Keratinocyte (primary cell): ENCODE results near the gene UBE2D3. TPM values are rescaled to one million over a fixed set of nuclear protein-coding genes. Genes with fewer than 3 reads are reported as not detected.

ENCODE experiments used
- DNase-seq: peaks from one replicate; pipeline ENCODE4 v3.0.0-alpha.2; 2011; ENCODE audit warnings: low read depth, missing footprints, low spot score
- FAIRE-seq: peaks from 2 replicates; lab custom pipeline; 2011; peaks lifted over from hg19 to GRCh38; lab: Jason Lieb, UNC
- H2AFZ ChIP-seq: 2 replicates; pipeline ENCODE4 v1.6.0; 2012; ENCODE audit warnings: low read length, control low read depth, inconsistent platforms; ENCODE audit not compliant: control insufficient read depth
- H3K27ac ChIP-seq: 2 replicates; pipeline ENCODE4 v1.5.1; 2011; ENCODE audit warnings: low read length; ENCODE audit not compliant: control insufficient read depth, insufficient read depth
- H3K27me3 ChIP-seq: 3 replicates; pipeline ENCODE4 v1.6.0; 2011; ENCODE audit warnings: low read length; ENCODE audit not compliant: control insufficient read depth, insufficient read depth; ENCODE audit errors: extremely low read depth
- H3K36me3 ChIP-seq, 2 experiments: 2 replicates in 1 of 2; 3 replicates in 1 of 2; pipeline ENCODE4 v1.5.1; 2011; ENCODE audit warnings: low read length in 2 of 2, mild to moderate bottlenecking in 1 of 2; ENCODE audit not compliant: control insufficient read depth in 2 of 2, insufficient read depth in 2 of 2; ENCODE audit errors: extremely low read depth in 1 of 2
- H3K4me1 ChIP-seq: 3 replicates; pipeline ENCODE4 v1.5.1; 2011; ENCODE audit warnings: low read length; ENCODE audit not compliant: control insufficient read depth, insufficient read depth; ENCODE audit errors: extremely low read depth
- H3K4me2 ChIP-seq: 3 replicates; pipeline ENCODE4 v1.6.0; 2011; ENCODE audit warnings: low read depth, low read length; ENCODE audit not compliant: control insufficient read depth, insufficient read depth; ENCODE audit errors: extremely low read depth
- H3K4me3 ChIP-seq, 3 experiments: fragments of 200-600 bp in 1 of 3; sonication (generic) in 1 of 3; 2 replicates in 2 of 3; 3 replicates in 1 of 3; pipeline ENCODE4 v1.5.1; 2011 to 2016; ENCODE audit warnings: low read length in 3 of 3, mild to moderate bottlenecking in 3 of 3, control low read depth in 2 of 3, inconsistent platforms in 1 of 3, low read depth in 1 of 3, mixed read lengths in 1 of 3, mixed run types in 1 of 3, moderate library complexity in 1 of 3; ENCODE audit not compliant: control insufficient read depth in 2 of 3, insufficient read depth in 2 of 3; ENCODE audit errors: extremely low read depth in 1 of 3
- H3K79me2 ChIP-seq: 2 replicates; pipeline ENCODE4 v1.6.0; 2012; ENCODE audit warnings: low read length; ENCODE audit not compliant: control insufficient read depth, insufficient read depth
- H3K9ac ChIP-seq: 3 replicates; pipeline ENCODE4 v1.6.0; 2011; ENCODE audit warnings: low read length; ENCODE audit not compliant: control insufficient read depth, insufficient read depth; ENCODE audit errors: extremely low read depth
- H3K9me1 ChIP-seq: 3 replicates; pipeline ENCODE4 v1.6.0; 2011; ENCODE audit warnings: low read length; ENCODE audit not compliant: control insufficient read depth, insufficient read depth; ENCODE audit errors: extremely low read depth
- H3K9me3 ChIP-seq: 2 replicates; pipeline ENCODE4 v1.5.1; 2012; ENCODE audit warnings: low read depth, low read length; ENCODE audit not compliant: control insufficient read depth
- H4K20me1 ChIP-seq: 3 replicates; pipeline ENCODE4 v1.6.0; 2011; ENCODE audit warnings: low read length; ENCODE audit not compliant: control insufficient read depth, insufficient read depth; ENCODE audit errors: extremely low read depth
- EZH2 ChIP-seq: IDR thresholded peaks from one replicate; pipeline ENCODE4 v1.6.1; 2012; ENCODE audit warnings: inconsistent platforms, mild to moderate bottlenecking, low read length, moderate library complexity
- dilution Hi-C: fragments of 300-500 bp; cut with MboI; formaldehyde crosslinking; loops from one replicate; pipeline ENCODE4 v1.7.0; 2020; ENCODE audit warnings: low sequenced_read_pairs; ENCODE audit not compliant: extremely low pct_ligation_motif_present
- polyA plus RNA-seq, 5 experiments: library from polyadenylated mRNA; depleted of rRNA in 3 of 5; stranded (reverse) in 3 of 5; stranded (forward) in 1 of 5; unstranded in 1 of 5; fragments of >200 nt; gene quantifications; 1 replicate in 1 of 5; 2 replicates in 3 of 5; 3 replicates in 1 of 5; pipeline versions ENCODE4 v1.2.1 to v1.2.3, GENCODE V29; 2011 to 2012; ENCODE audit warnings: missing spikeins in 2 of 5, low read depth in 1 of 5, low replicate concordance in 1 of 5
- TF ChIP-seq, protein P1 (sequence below), 3 experiments: IDR thresholded peaks in 1 of 3; conservative IDR thresholded peaks in 1 of 3; optimal IDR thresholded peaks in 1 of 3; 2 replicates in 2 of 3; 3 replicates in 1 of 3; pipeline versions ENCODE3 to v1.5.1; 2011; ENCODE audit warnings: low read length in 3 of 3, mild to moderate bottlenecking in 3 of 3, moderate library complexity in 2 of 3, control low read depth in 1 of 3, inconsistent platforms in 1 of 3; ENCODE audit not compliant: insufficient read depth in 2 of 3; ENCODE audit errors: extremely low read depth in 1 of 3

The UBE2D3 gene
- polyA plus RNA-seq, 1 donor (not counting 4 experiments of a cell fraction or from before 2014, with no cell fraction given), result 567 TPM

DNA sequence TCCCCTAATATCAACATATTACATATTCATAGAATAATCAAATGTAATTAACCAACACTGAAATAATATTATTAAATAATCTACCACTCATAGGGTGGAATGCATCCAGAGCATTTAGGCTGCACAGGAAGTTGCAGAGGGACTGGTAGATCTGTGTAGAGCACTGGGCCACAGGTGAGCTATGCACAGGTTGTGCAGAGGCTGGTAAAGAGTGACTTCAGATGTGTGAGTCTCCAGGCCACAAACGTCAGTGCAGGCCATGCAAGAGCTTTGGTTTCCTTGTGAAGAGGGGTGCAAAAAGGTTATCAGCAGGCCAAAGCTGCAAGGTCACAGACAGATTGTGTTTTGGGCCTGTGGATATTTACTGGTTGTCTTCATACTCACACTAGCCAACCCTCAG is 41.1 kb downstream of the UBE2D3 start:
- H3K27ac ChIP-seq, result no peak overlapping the region
- no peaks in the 10 kb centered on the region for H3K27me3 ChIP-seq
- no peak overlapping the region for H3K4me2 ChIP-seq
- TF ChIP-seq, protein P1, sequence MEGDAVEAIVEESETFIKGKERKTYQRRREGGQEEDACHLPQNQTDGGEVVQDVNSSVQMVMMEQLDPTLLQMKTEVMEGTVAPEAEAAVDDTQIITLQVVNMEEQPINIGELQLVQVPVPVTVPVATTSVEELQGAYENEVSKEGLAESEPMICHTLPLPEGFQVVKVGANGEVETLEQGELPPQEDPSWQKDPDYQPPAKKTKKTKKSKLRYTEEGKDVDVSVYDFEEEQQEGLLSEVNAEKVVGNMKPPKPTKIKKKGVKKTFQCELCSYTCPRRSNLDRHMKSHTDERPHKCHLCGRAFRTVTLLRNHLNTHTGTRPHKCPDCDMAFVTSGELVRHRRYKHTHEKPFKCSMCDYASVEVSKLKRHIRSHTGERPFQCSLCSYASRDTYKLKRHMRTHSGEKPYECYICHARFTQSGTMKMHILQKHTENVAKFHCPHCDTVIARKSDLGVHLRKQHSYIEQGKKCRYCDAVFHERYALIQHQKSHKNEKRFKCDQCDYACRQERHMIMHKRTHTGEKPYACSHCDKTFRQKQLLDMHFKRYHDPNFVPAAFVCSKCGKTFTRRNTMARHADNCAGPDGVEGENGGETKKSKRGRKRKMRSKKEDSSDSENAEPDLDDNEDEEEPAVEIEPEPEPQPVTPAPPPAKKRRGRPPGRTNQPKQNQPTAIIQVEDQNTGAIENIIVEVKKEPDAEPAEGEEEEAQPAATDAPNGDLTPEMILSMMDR (optimal IDR thresholded peaks at IDR 0.05 in 1 of 3, IDR thresholded peaks at IDR 0.05 in 1 of 3, conservative IDR thresholded peaks at IDR 0.05 in 1 of 3; ENCODE audit: extremely low read depth in 1 of 3, insufficient read depth in 2 of 3, low read length in 3 of 3), result no peak
- no peak for TF ChIP-seq EZH2
- no peak overlapping the region for H3K9ac ChIP-seq
- no peak overlapping the region for H2AFZ ChIP-seq
- no peaks in the 10 kb centered on the region for H3K4me1 ChIP-seq
- dilution Hi-C loops, result no loop called here
- no peak for DNase-seq
- no peaks in the 10 kb centered on the region for H3K9me1 ChIP-seq
- no peak overlapping the region for H3K4me3 ChIP-seq
- no peak for FAIRE-seq
- no peaks in the 10 kb centered on the region for H3K36me3 ChIP-seq
- H3K79me2 ChIP-seq, result no peaks in the 10 kb centered on the region
- H4K20me1 ChIP-seq, result no peaks in the 10 kb centered on the region
- no peaks in the 10 kb centered on the region for H3K9me3 ChIP-seq

DNA sequence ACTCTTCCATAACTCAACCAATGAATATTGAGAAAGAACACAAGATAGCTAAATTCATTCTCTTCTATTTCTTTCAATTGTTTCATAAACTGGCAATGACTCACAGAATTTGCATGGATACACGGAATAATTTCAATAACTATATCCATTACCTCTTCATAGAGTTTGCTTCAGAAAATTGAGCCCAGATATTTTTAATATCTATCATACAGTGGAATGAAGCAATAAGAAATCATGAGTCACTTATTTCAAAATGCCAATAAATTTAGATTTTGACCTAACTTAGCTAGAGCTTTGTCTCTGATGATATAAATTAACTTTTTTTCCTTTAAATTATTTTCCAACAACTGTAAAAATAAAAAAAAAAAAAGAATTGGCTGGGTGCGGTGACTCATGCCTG is 44.3 kb downstream of the UBE2D3 start:
- Histone ChIP-seq H3K4me2 (no peak overlapping the region), H3K4me3 (no peak overlapping the region), H3K9me1 (no peaks in the 10 kb centered on the region), H3K79me2 (no peaks in the 10 kb centered on the region), H3K4me1 (no peaks in the 10 kb centered on the region), H4K20me1 (no peaks in the 10 kb centered on the region), H3K36me3 (no peaks in the 10 kb centered on the region), H3K27me3 (no peaks in the 10 kb centered on the region), H3K9me3 (no peaks in the 10 kb centered on the region), H3K9ac (no peak overlapping the region), H3K27ac (no peak overlapping the region), H2AFZ (no peak overlapping the region)
- no peak for DNase-seq
- no peak for FAIRE-seq
- TF ChIP-seq, protein P1 (optimal IDR thresholded peaks at IDR 0.05 in 1 of 3, IDR thresholded peaks at IDR 0.05 in 1 of 3, conservative IDR thresholded peaks at IDR 0.05 in 1 of 3; ENCODE audit: extremely low read depth in 1 of 3, insufficient read depth in 2 of 3, low read length in 3 of 3), result no peak
- no peak for TF ChIP-seq EZH2
- dilution Hi-C loops, result no loop called here
